ENCODE measurements around the gene UNCX. TPM values are rescaled to one million over a fixed set of nuclear protein-coding genes. Genes with fewer than 3 reads are reported as not detected.

UNCX gene
- total and polyA plus RNA-seq, 4 donors: not detected

GRCh38 chr7:1223196-1223981 lies 9.3 kb upstream of the UNCX start:
- ATAC-seq (ENCODE audit: insufficient read depth, low FRiP score): no peak

GRCh38 chr7:1224086-1224716 lies 8.5 kb upstream of the UNCX start:
- DNase-seq: no peak
- Histone ChIP-seq H3K27ac (ENCODE audit: low read depth in 1 of 2, low read length in 1 of 2) (no peak overlapping the region), H3K9me3 (ENCODE audit: control insufficient read depth in 4 of 4, insufficient read depth in 3 of 4, low read length in 3 of 4) (peaks cover 0 to 5% (median 0%) of the 10 kb centered on the region in 4 donors), H3K27me3 (ENCODE audit: control insufficient read depth in 3 of 3, insufficient read depth in 3 of 3, low read length in 2 of 3) (peaks cover 16 to 90% (median 73%) of the 10 kb centered on the region in 3 donors), H3K9ac (ENCODE audit: insufficient read depth in 1 of 2, low read length in 2 of 2) (no peak overlapping the region), H3K36me3 (ENCODE audit: control insufficient read depth in 4 of 4, insufficient read depth in 4 of 4, low read length in 4 of 4) (no peaks in the 10 kb centered on the region), H3K4me1 (ENCODE audit: control insufficient read depth in 5 of 5, insufficient read depth in 5 of 5, low read length in 5 of 5) (peaks cover 0 to 8% (median 0%) of the 10 kb centered on the region in 5 donors), H3K4me3 (no peak overlapping the region)
- no peak for TF ChIP-seq CTCF (IDR thresholded peaks at IDR 0.05; ENCODE audit: control extremely low read depth, extremely low read depth)
- WGBS, 2 donors: 4% methylated on average over 58 to 66 of the region's 66 CpGs
- no peak for ATAC-seq (ENCODE audit: insufficient read depth, low FRiP score)

More at GRCh38 chr7:1223196-1223981, 9.3 kb upstream of the UNCX start:
- Histone ChIP-seq H3K36me3 (ENCODE audit: control insufficient read depth in 4 of 4, insufficient read depth in 4 of 4, low read length in 4 of 4) (no peaks in the 10 kb centered on the region), H3K27me3 (ENCODE audit: control insufficient read depth in 3 of 3, insufficient read depth in 3 of 3, low read length in 2 of 3) (peaks cover 23 to 82% (median 67%) of the 10 kb centered on the region in 3 donors), H3K4me3 (no peak overlapping the region), H3K9me3 (ENCODE audit: control insufficient read depth in 4 of 4, insufficient read depth in 3 of 4, low read length in 3 of 4) (peaks cover 0 to 5% (median 0%) of the 10 kb centered on the region in 4 donors), H3K9ac (ENCODE audit: insufficient read depth in 1 of 2, low read length in 2 of 2) (no peak overlapping the region), H3K4me1 (ENCODE audit: control insufficient read depth in 5 of 5, insufficient read depth in 5 of 5, low read length in 5 of 5) (peaks cover 0 to 8% (median 0%) of the 10 kb centered on the region in 5 donors), H3K27ac (ENCODE audit: low read depth in 1 of 2, low read length in 1 of 2) (no peak overlapping the region)
- no peak for TF ChIP-seq CTCF (IDR thresholded peaks at IDR 0.05; ENCODE audit: control extremely low read depth, extremely low read depth)
- no peak for DNase-seq
- WGBS, 2 donors: 20 to 29% methylated on average over 23 of the region's 23 CpGs

- DNase-seq (no peak), ATAC-seq (ENCODE audit: insufficient read depth, low FRiP score) (no peak)
- Histone ChIP-seq H3K36me3 (ENCODE audit: control insufficient read depth in 4 of 4, insufficient read depth in 4 of 4, low read length in 4 of 4) (no peaks in the 10 kb centered on the region), H3K27ac (ENCODE audit: low read depth in 1 of 2, low read length in 1 of 2) (no peak overlapping the region), H3K4me3 (no peak overlapping the region), H3K9ac (ENCODE audit: insufficient read depth in 1 of 2, low read length in 2 of 2) (no peak overlapping the region), H3K27me3 (ENCODE audit: control insufficient read depth in 3 of 3, insufficient read depth in 3 of 3, low read length in 2 of 3) (peaks cover 23 to 84% (median 69%) of the 10 kb centered on the region in 3 donors), H3K4me1 (ENCODE audit: control insufficient read depth in 5 of 5, insufficient read depth in 5 of 5, low read length in 5 of 5) (peaks cover 0 to 11% (median 0%) of the 10 kb centered on the region in 5 donors), H3K9me3 (ENCODE audit: control insufficient read depth in 4 of 4, insufficient read depth in 3 of 4, low read length in 3 of 4) (peaks cover 0 to 5% (median 0%) of the 10 kb centered on the region in 4 donors)
- whole genome bisulfite sequencing, 2 donors: 1 to 3% methylated on average over 11 of the region's 11 CpGs
- no peak for TF ChIP-seq CTCF (IDR thresholded peaks at IDR 0.05; ENCODE audit: control extremely low read depth, extremely low read depth)
Observed at GRCh38 chr7:1225030-1225429, 7.6 kb upstream of the UNCX start.

Data from lung (tissue), 12 donors.